GM12878 (cell line): ENCODE data around the gene MYMX. TPM values are rescaled to one million over a fixed set of nuclear protein-coding genes. Genes with fewer than 3 reads are reported as not detected.

ENCODE experiments used
- ATAC-seq: fragments of 200-7000 bp; cut with Tn5 transposase; 3 replicates; pipeline ENCODE4 v1.9.1; 2020; ENCODE audit warnings: mild to moderate bottlenecking, moderate library complexity
- BruUV-seq: library from RNA; stranded (reverse); fragments of 400-500 nt; replicated peaks from 2 replicates; lab custom pipeline; 2021; lab: Mats Ljungman, UMichigan
- CTCF ChIA-PET: fragments of 300-600 bp; sonication (Branson Sonifier 250); formaldehyde crosslinking; extraction: SDS; loops from one replicate; lab custom pipeline; 2021; ENCODE audit warnings: inconsistent platforms; lab: Yijun Ruan, JAX
- POLR2A ChIA-PET: fragments of 350-600 bp; formaldehyde crosslinking; extraction: SDS; loops from one replicate; lab custom pipeline; 2021; ENCODE audit warnings: inconsistent platforms; lab: Charles Lee
- RAD21 ChIA-PET: fragments of 300-600 bp; sonication (Branson Sonifier 250); formaldehyde crosslinking; loops from one replicate; lab custom pipeline; 2023; ENCODE audit warnings: antibody characterized with exemption; ENCODE audit not compliant: unreplicated experiment; lab: Charles Lee
- SMC1A ChIA-PET: fragments of 300-600 bp; sonication (Branson Sonifier 250); formaldehyde crosslinking; loops from one replicate; lab custom pipeline; 2023; ENCODE audit not compliant: unreplicated experiment, uncharacterized antibody; lab: Charles Lee
- DNase-seq: peaks from one replicate; pipeline ENCODE4 v3.0.0-alpha.2; 2011; ENCODE audit warnings: low read depth, low spot score
- FAIRE-seq: peaks from 3 replicates; lab custom pipeline; 2011; peaks lifted over from hg19 to GRCh38; lab: Jason Lieb, UNC
- H2AFZ ChIP-seq: 2 replicates; pipeline ENCODE4 v1.6.0; 2011; ENCODE audit warnings: low read depth, low read length, control low read depth; ENCODE audit not compliant: control insufficient read depth
- H3K27ac ChIP-seq: 2 replicates; pipeline ENCODE4 v1.5.1; 2011; ENCODE audit warnings: control low read depth; ENCODE audit not compliant: control insufficient read depth, insufficient read depth
- H3K27me3 ChIP-seq, 2 experiments: replicated peaks in 1 of 2; 2 replicates each; pipeline versions ENCODE4 v1.6.0 to v1.6.1; 2011; ENCODE audit warnings: low read length in 1 of 2; ENCODE audit not compliant: control insufficient read depth in 2 of 2, insufficient read depth in 2 of 2
- H3K36me3 ChIP-seq, 2 experiments: 2 replicates each; pipeline ENCODE4 v1.5.1; 2011; ENCODE audit warnings: low read length in 1 of 2; ENCODE audit not compliant: control insufficient read depth in 2 of 2, insufficient read depth in 2 of 2
- H3K4me1 ChIP-seq: 2 replicates; pipeline ENCODE4 v1.6.1; 2011; ENCODE audit warnings: mild to moderate bottlenecking, low read length, moderate library complexity, mixed read lengths; ENCODE audit not compliant: control insufficient read depth, insufficient read depth
- H3K4me2 ChIP-seq: 2 replicates; pipeline ENCODE4 v1.6.0; 2011; ENCODE audit warnings: control low read depth; ENCODE audit not compliant: control insufficient read depth, insufficient read depth
- H3K4me3 ChIP-seq: fragments of 200-600 bp; sonication (generic); 2 replicates; pipeline ENCODE4 v1.5.1; 2016
- H3K79me2 ChIP-seq: 2 replicates; pipeline ENCODE4 v1.6.0; 2011; ENCODE audit warnings: low read length; ENCODE audit not compliant: control insufficient read depth, insufficient read depth
- H3K9ac ChIP-seq: 2 replicates; pipeline ENCODE4 v1.8.0; 2011; ENCODE audit warnings: low read length, control low read depth, mixed read lengths; ENCODE audit not compliant: control insufficient read depth, insufficient read depth
- H3K9me3 ChIP-seq: replicated peaks from 3 replicates; pipeline ENCODE4 v1.5.1; 2011; ENCODE audit warnings: mild to moderate bottlenecking, low read length; ENCODE audit not compliant: control insufficient read depth, insufficient read depth
- H4K20me1 ChIP-seq: 2 replicates; pipeline ENCODE4 v1.6.0; 2011; ENCODE audit not compliant: control insufficient read depth, insufficient read depth
- ATF2 ChIP-seq: IDR thresholded peaks from 2 replicates; pipeline ENCODE4 v1.6.1; 2012; ENCODE audit warnings: low read length, inconsistent platforms
- CEBPB ChIP-seq, 2 experiments: fragments of 150-350 bp in 1 of 2; IDR thresholded peaks; 2 replicates each; pipeline ENCODE4 v1.6.1; 2012 to 2014; ENCODE audit warnings: low read depth in 2 of 2, low read length in 2 of 2, borderline replicate concordance in 1 of 2, inconsistent platforms in 1 of 2
- EED ChIP-seq: sonication (generic); IDR thresholded peaks from 2 replicates; pipeline ENCODE4 v1.6.1; 2016; ENCODE audit warnings: antibody characterized with exemption, low read depth
- GATAD2B ChIP-seq: fragments of 450-650 bp; conservative IDR thresholded peaks from 2 replicates; pipeline ENCODE4 v1.6.1; 2017; ENCODE audit warnings: low read depth, mild to moderate bottlenecking, moderate library complexity
- IKZF1 ChIP-seq: fragments of 450-650 bp; conservative IDR thresholded peaks from 2 replicates; pipeline ENCODE4 v1.6.1; 2017; ENCODE audit warnings: antibody characterized with exemption, mild to moderate bottlenecking
- JUND ChIP-seq: IDR thresholded peaks from 2 replicates; pipeline ENCODE4 v1.6.1; 2012; ENCODE audit warnings: low read depth, mild to moderate bottlenecking, low read length, improper control_type of control experiment, moderate library complexity
- KDM1A ChIP-seq: fragments of 200-600 bp; sonication (generic); IDR thresholded peaks from 2 replicates; pipeline ENCODE4 v1.6.1; 2016; ENCODE audit warnings: borderline replicate concordance
- KLF5 ChIP-seq: fragments of 450-650 bp; IDR thresholded peaks from 2 replicates; pipeline ENCODE4 v1.6.1; 2014; ENCODE audit warnings: mild to moderate bottlenecking; ENCODE audit not compliant: partially characterized antibody
- LARP7 ChIP-seq: fragments of 450-650 bp; IDR thresholded peaks from 2 replicates; pipeline ENCODE4 v1.6.1; 2017; ENCODE audit warnings: mild to moderate bottlenecking
- MEF2B ChIP-seq: fragments of 450-650 bp; IDR thresholded peaks from 2 replicates; pipeline ENCODE4 v1.6.1; 2018; ENCODE audit warnings: mild to moderate bottlenecking, moderate library complexity; ENCODE audit not compliant: partially characterized antibody, poor library complexity, severe bottlenecking
- MYB ChIP-seq: fragments of 150-350 bp; IDR thresholded peaks from 2 replicates; pipeline ENCODE4 v1.6.1; 2014; ENCODE audit warnings: mild to moderate bottlenecking, low read depth, low read length, borderline replicate concordance
- NBN ChIP-seq: fragments of 450-650 bp; IDR thresholded peaks from 2 replicates; pipeline ENCODE4 v1.6.1; 2016
- NR2F1 ChIP-seq: fragments of 450-650 bp; conservative IDR thresholded peaks from 2 replicates; pipeline ENCODE4 v1.6.1; 2017; ENCODE audit warnings: mild to moderate bottlenecking
- RCOR1 ChIP-seq: conservative IDR thresholded peaks from 2 replicates; pipeline ENCODE4 v1.6.1; 2012; ENCODE audit warnings: low read depth, low read length, improper control_type of control experiment
- SIN3A ChIP-seq: IDR thresholded peaks from 2 replicates; pipeline ENCODE4 v1.6.1; 2012; ENCODE audit warnings: low read depth, low read length, improper control_type of control experiment
- SMAD1 ChIP-seq: fragments of 450-650 bp; IDR thresholded peaks from 2 replicates; pipeline ENCODE4 v1.6.1; 2018; ENCODE audit warnings: mild to moderate bottlenecking, low read depth; ENCODE audit not compliant: partially characterized antibody
- TAF1 ChIP-seq: IDR thresholded peaks from 2 replicates; pipeline ENCODE4 v1.6.1; 2011; ENCODE audit warnings: mild to moderate bottlenecking, low read depth, low read length, borderline replicate concordance
- ZNF24 ChIP-seq: fragments of 450-650 bp; IDR thresholded peaks from 2 replicates; pipeline ENCODE4 v1.6.1; 2017; ENCODE audit warnings: antibody characterized with exemption, mild to moderate bottlenecking
- ZNF687 ChIP-seq: fragments of 450-650 bp; IDR thresholded peaks from 2 replicates; pipeline ENCODE4 v1.6.1; 2017; ENCODE audit warnings: mild to moderate bottlenecking, moderate library complexity
- WGBS: methylation state at CpG from one replicate; pipeline ENCODE4 v1.1.6; 2016; ENCODE audit warnings: low lambda C conversion rate; ENCODE audit not compliant: insufficient replicate concordance, insufficient coverage; ENCODE audit errors: missing lambda C conversion rate; 5-methylcytosine and 5-hydroxymethylcytosine counted together
- in situ Hi-C: fragments of 300-500 bp; cut with MboI; formaldehyde crosslinking; loops from 9 replicates; pipeline ENCODE4 v1.14.3; 2018; ENCODE audit warnings: mixed read lengths
- intact Hi-C: fragments of 100-400 bp; cut with micrococcal nuclease; formaldehyde crosslinking; loops from one replicate; pipeline ENCODE4 v1.14.2; 2022; ENCODE audit not compliant: unreplicated experiment
- polyA plus RNA-seq, 11 experiments: library from polyadenylated mRNA; depleted of rRNA in 4 of 11; unstranded in 6 of 11; stranded (reverse) in 5 of 11; fragments of >200 nt; fragmentation: Nextera tagmentation in 4 of 11; fragmentation: Illumina TruSeq in 1 of 11; extraction: Ambion mirVana in 4 of 11; extraction: Trizol in 1 of 11; gene quantifications; 1 replicate in 1 of 11; 2 replicates in 10 of 11; pipeline versions ENCODE4 v1.2.1 to v1.2.3, GENCODE V29; 2011 to 2016; ENCODE audit warnings: inconsistent platforms in 2 of 11, missing spikeins in 2 of 11, low read depth in 1 of 11
- total RNA-seq, 4 experiments: library from RNA; depleted of rRNA in 3 of 4; stranded (reverse); fragments of >200 nt in 3 of 4; fragmentation: Illumina TruSeq in 1 of 4; extraction: Trizol in 1 of 4; gene quantifications; 2 replicates each; pipeline versions ENCODE4 v1.2.1 to v1.2.3, GENCODE V29; 2013 to 2021

MYMX gene
- total and polyA plus RNA-seq, 10 of the 15 experiments (the other 5 are each of a cell fraction or from before 2014, with no cell fraction given), result not detected

GRCh38 chr6:44237813-44238433 lies 21.2 kb downstream of the MYMX start:
- ATAC-seq (peak; percentile 97), FAIRE-seq (peak; percentile 49), DNase-seq (no peak)
- peak overlapping the region; percentile 84 for H2AFZ ChIP-seq
- peak overlapping the region; percentile 71 for H3K27ac ChIP-seq
- H3K4me1 ChIP-seq, result peaks cover 8% of the 10 kb centered on the region
- 4% methylated on average over 42 of the region's 42 CpGs for WGBS
- no peaks in the 10 kb centered on the region for H3K79me2 ChIP-seq
- H3K9ac ChIP-seq, result peak overlapping the region; percentile 70
- H3K9me3 ChIP-seq, result no peaks in the 10 kb centered on the region
- CTCF ChIA-PET, result interaction anchor here (0.6 to 6.4 kb wide), 28 partner anchors 9 to 147 kb away, joined by 3 to 117 read pairs (median 4); partner anchors contain the start of genes HSP90AB1, SLC29A1 and SLC35B2
- no peaks in the 10 kb centered on the region for H3K27me3 ChIP-seq
- POLR2A ChIA-PET, result interaction anchor here (0.6 to 4.4 kb wide), 5 partner anchors 9 to 514 kb away, joined by 5 to 27 read pairs (median 7); partner anchors contain the start of gene HSP90AB1
- BruUV-seq, result no TSS peak
- peak overlapping the region; percentile 91 for H3K4me2 ChIP-seq
- RAD21 ChIA-PET, result interaction anchor here (0.7 to 4.8 kb wide), 8 partner anchors 14 to 141 kb away, joined by 3 to 29 read pairs (median 8); partner anchors contain the start of gene SLC29A1
- intact Hi-C loops, result loop anchor here (1.0 kb wide), 1 partner anchor 66 kb away; no protein-coding TSS in a partner anchor
- in situ Hi-C loops, result loop anchor here (5.0 to 10.0 kb wide), 2 partner anchors 66 to 133 kb away; no protein-coding TSS in a partner anchor
- peak overlapping the region; percentile 54; the same call in 1 of the 2 replicates for H3K4me3 ChIP-seq
- SMC1A ChIA-PET, result interaction anchor here (0.6 to 2.4 kb wide), 9 partner anchors 11 to 69 kb away, joined by 3 to 6 read pairs (median 3); partner anchors contain the start of genes SLC29A1 and SLC35B2
- no peaks in the 10 kb centered on the region for H4K20me1 ChIP-seq
- H3K36me3 ChIP-seq, result peaks cover 0 to 6% of the 10 kb centered on the region in 2 experiments; a peak in 2 of 4 replicates
- TF ChIP-seq MEF2B (peak; percentile 30), EED (peak; percentile 55; the same call in 1 of the 2 replicates), SMAD1 (no peak), TAF1 (peak; percentile 21; the same call in 1 of the 2 replicates), JUND (peak; percentile 67; the same call in 1 of the 2 replicates), ZNF24 (no peak), CEBPB (IDR thresholded peaks at IDR 0.05; ENCODE audit: borderline replicate concordance in 1 of 2, low read depth in 2 of 2, low read length in 2 of 2) (peak in 1 of 2 experiments; percentile 2; a peak in 1 of 4 replicates), IKZF1 (peak; percentile 83), NR2F1 (peak; percentile 44; the same call in 1 of the 2 replicates), LARP7 (peak; percentile 64; the same call in 1 of the 2 replicates), SIN3A (no peak), GATAD2B (peak; percentile 81), MYB (no peak), ZNF687 (peak; percentile 44; the same call in 1 of the 2 replicates), KLF5 (no peak), NBN (0 out of 2 replicates have a peak, but pooled peaks have one; percentile 53), RCOR1 (no peak), ATF2 (peak; percentile 95), KDM1A (no peak)
